ENCODE data around the gene PTPRF.
"Not testable (repeated sequence)": the region's sequence is repeated elsewhere in the genome, so short reads cannot be mapped to it uniquely, and the experiment has no call there.

The PTPRF gene

GRCh38 chr1:43530483-43531106 is at the start of gene PTPRF:
Gene PTPRF (plus strand): TSS chr1:43530883. CDS start chr1:43545076, 14,193 bp downstream.
- DNase-seq (ENCODE audit: low read depth), result no peak

GRCh38 chr1:43481491-43481890 is 49.2 kb upstream of the PTPRF start:
- no peak for DNase-seq (ENCODE audit: low read depth)

GRCh38 chr1:43482215-43482614 is 48.5 kb upstream of the PTPRF start:
- no peak for DNase-seq (ENCODE audit: low read depth)

GRCh38 chr1:43484367-43484766 is 46.3 kb upstream of the PTPRF start:
- DNase-seq (ENCODE audit: low read depth), result no peak

- DNase-seq (ENCODE audit: low read depth), result no peak
Measured at GRCh38 chr1:43488165-43488564, 42.5 kb upstream of the PTPRF start.

- DNase-seq (ENCODE audit: low read depth), result no peak
Measured at GRCh38 chr1:43491061-43491460, 39.6 kb upstream of the PTPRF start.

- DNase-seq (ENCODE audit: low read depth), result no peak
Measured at GRCh38 chr1:43492826-43493225, 37.9 kb upstream of the PTPRF start.

GRCh38 chr1:43493661-43494450 is 36.8 kb upstream of the PTPRF start:
- no peak for DNase-seq (ENCODE audit: low read depth)

- no peak for DNase-seq (ENCODE audit: low read depth)
Measured at GRCh38 chr1:43495204-43495603, 35.5 kb upstream of the PTPRF start.

GRCh38 chr1:43499898-43500297 is 30.8 kb upstream of the PTPRF start:
- no peak for DNase-seq (ENCODE audit: low read depth)

- DNase-seq (ENCODE audit: low read depth), result not testable (repeated sequence)
Measured at GRCh38 chr1:43501806-43502205, 28.9 kb upstream of the PTPRF start.

GRCh38 chr1:43503534-43503933 is 27.1 kb upstream of the PTPRF start:
- DNase-seq (ENCODE audit: low read depth), result no peak

- no peak for DNase-seq (ENCODE audit: low read depth)
Measured at GRCh38 chr1:43505077-43505780, 25.5 kb upstream of the PTPRF start.

- DNase-seq (ENCODE audit: low read depth), result no peak
Measured at GRCh38 chr1:43506233-43506632, 24.4 kb upstream of the PTPRF start.

- no peak for DNase-seq (ENCODE audit: low read depth)
Measured at GRCh38 chr1:43507296-43508295, 23.1 kb upstream of the PTPRF start.

- DNase-seq (ENCODE audit: low read depth), result no peak
Measured at GRCh38 chr1:43509007-43509739, 21.5 kb upstream of the PTPRF start.

GRCh38 chr1:43509740-43510375 is 20.8 kb upstream of the PTPRF start:
- DNase-seq (ENCODE audit: low read depth), result no peak

- DNase-seq (ENCODE audit: low read depth), result no peak
Measured at GRCh38 chr1:43510621-43511020, 20.1 kb upstream of the PTPRF start.

- DNase-seq (ENCODE audit: low read depth), result no peak
Measured at GRCh38 chr1:43511394-43511793, 19.3 kb upstream of the PTPRF start.

GRCh38 chr1:43512133-43512532 is 18.6 kb upstream of the PTPRF start:
- DNase-seq (ENCODE audit: low read depth), result no peak

- no peak for DNase-seq (ENCODE audit: low read depth)
Measured at GRCh38 chr1:43512681-43513080, 18.0 kb upstream of the PTPRF start.

Measured in stimulated activated CD8-positive, alpha-beta memory T cell treated with anti-CD3 and anti-CD28 coated beads, Interleukin-12 subunit alpha, Interleukin-12 subunit beta, amount 100 ng/mL, for 1 hour (primary cell).